OCI-M2 (cell line): ENCODE measurements around the gene CUEDC1.

Experiments
- DNase-seq: peaks from one replicate; lab custom pipeline; 2025; ENCODE audit not compliant: unreplicated experiment; lab: John Stamatoyannopoulos, UW

The CUEDC1 gene

DNA sequence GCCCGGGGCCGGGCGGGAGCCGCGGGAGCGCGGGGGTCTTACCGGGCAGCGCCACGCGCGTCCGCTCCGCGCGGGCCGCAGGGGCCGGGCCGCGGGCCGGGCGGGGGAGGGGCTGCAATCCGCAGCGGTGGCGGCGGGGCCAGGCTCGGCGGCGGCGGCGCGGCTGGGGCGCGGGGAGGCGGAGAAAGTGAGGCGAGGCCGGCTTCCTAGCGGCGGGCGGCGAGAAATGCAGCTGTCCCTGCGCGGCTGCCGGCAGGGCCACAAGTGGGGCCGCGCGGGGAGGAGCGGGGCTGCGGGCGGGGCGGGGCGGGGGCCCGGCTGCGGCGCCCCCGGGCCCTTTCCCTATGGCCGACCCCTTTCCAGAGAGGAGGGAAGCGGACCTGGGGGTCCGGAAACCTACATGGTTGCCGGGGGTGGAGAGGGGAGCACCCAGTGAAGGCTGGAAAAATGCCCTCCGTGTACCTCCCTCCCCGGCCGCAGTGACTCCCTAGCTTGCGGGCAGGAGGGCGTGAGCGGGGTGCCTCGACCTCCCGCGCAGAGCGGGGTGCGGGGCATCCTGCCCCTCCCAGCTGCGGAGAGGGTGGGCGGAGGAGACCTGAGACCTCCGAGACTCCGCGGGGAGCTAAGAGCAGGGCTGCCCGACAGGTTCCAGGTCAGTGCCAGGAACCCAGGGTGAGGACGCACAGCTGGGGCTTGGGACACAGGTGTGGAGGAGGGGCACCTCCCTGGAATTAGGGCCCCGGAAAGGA, at the start of gene CUEDC1:
TSS of gene CUEDC1 (minus strand) at position 230 of the 749 bp plus-strand sequence. CDS start 69,848 bp downstream, outside the sequence.
- no peak for DNase-seq

GRCh38 chr17:58004060-58004459, 48.8 kb upstream of the CUEDC1 start:
- no peak for DNase-seq

DNA sequence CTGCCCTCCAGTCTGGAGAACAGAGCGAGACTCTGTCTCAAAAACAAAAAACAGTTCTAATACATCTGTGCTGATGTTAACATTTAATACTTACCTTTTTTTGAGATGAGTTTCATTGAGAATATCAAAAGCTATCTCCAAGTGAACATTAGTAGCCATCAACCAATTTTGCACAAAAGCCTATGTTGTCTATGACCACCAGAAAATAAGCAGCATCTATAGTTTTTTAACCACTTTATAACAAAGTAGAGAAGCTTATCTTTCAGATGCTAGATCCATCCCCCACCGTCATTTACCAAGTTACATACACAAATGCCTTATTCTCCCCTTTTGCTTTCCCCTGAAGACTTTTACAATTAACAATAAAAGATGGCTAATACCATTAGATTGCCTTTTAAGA, 47.8 kb upstream of the CUEDC1 start:
- DNase-seq, result no peak

DNA sequence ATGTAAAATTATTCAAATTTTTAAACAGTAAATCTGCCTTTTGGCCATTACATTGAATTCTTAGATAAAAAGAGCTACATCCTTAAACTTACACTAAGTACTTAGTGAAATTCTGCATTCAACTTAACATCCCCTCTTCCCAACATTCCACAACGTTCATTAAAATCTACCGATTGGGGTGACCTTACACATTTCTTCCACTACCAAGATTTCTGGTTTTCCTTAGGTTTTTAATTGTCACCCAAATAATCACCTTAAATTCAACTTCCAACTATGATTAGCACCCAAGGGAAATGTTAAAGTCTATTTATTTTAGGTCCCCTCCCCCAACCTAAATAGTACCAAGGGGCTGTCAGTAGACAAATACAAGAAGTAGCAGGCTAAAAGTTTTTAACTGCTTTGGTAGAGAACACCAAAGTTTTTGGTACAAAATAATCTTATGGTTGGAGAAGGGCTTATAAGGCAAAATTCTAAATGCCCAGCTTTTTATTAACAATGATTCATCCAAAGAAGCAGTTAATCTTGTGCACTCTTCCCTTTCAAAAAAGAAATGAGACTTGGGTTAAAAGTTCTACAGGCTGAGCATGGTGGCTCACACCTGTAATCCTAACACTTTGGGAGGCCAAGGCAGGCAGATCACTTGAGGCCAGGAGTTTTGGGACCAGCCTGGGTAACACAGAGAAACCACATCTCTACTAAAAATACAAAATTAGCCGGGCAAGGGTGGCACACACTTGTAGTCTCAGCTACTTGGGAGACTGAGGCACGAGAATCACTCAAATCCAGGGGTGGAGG, 47.1 kb upstream of the CUEDC1 start:
- DNase-seq, result no peak

DNA sequence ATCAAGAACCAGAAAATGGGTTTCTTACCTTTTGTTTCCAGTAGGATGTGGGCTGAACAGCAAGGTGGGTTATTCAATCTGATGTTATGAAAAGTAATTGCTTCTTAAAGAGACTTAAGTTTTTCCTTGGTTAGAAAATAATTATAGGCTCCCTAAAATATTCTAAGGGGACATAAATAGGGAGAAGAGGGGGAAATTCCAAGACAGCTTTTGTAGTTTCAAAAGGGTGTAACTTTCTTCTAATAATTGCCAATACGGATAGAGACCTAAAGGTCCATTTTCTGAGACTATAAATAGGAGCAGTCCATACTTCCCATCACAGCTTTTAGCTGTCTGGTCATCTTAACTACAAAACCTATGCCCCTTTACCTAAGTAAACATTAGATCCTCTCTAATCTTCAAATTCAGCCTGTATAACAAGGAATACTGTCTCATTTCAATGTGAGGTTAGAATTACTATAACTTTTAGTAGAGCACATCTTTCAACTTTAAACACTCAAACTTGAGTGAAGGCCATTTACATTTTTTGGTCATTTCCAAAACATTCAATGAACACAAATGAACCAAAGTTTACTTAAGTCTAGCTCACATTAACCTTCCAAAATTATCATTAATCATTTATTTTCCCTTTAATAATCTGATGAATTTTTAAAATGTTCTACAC, 46.4 kb upstream of the CUEDC1 start:
- no peak for DNase-seq

GRCh38 chr17:57999496-58000017, 44.3 kb upstream of the CUEDC1 start:
- DNase-seq, result no peak

GRCh38 chr17:57999010-57999495, 43.8 kb upstream of the CUEDC1 start:
- DNase-seq, result no peak

- no peak for DNase-seq
These were observed 42.0 kb upstream of the CUEDC1 start for GRCh38 chr17:57997085-57997809.

- no peak for DNase-seq
These were observed 40.1 kb upstream of the CUEDC1 start for GRCh38 chr17:57995076-57995956.

- DNase-seq, result no peak
These were observed 39.2 kb upstream of the CUEDC1 start for GRCh38 chr17:57994436-57994835.

DNA sequence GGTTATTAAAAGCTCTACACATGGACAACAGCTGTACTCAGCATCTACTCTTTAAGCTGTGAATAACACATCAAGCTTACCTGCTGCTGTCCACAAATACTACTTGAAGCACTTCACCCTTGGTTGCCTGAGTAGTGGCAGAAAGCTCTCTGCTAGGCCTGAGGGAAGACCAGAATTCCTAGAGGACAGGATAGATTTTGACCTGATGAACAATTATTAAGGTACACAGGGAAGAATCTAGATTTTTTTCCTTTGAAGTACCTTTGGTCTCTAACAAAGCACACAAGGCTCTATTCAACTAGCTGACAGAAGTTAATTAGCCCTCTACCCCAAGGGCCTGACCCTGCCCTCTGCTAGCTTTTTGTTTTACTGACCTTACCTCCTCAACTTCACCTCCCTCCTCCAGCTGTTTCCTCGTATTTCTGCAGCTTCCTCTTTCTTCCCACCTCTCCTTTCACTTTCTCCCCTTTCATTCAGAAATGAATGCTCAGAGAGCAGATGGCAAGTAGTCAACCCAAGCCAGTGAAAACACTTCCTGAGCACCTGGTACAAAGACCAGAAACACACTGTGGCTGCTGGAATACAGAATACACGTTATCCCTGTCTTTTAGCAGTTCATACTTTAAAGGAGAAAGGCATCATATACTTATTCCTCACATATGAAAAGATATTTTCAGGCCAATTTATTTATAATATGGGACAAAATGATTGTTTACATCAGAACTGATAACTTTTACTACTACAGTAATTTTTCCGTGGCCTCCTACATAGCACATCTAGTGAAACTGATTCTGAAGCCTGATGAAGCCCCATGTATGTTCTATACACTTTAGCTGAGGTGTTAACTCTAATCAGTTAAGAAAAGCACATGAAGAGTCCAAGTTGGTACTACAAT, 38.5 kb upstream of the CUEDC1 start:
- no peak for DNase-seq

- no peak for DNase-seq
These were observed 36.3 kb upstream of the CUEDC1 start for GRCh38 chr17:57991537-57991936.

GRCh38 chr17:57990037-57990436, 34.8 kb upstream of the CUEDC1 start:
- no peak for DNase-seq

GRCh38 chr17:57988301-57989250, 33.4 kb upstream of the CUEDC1 start:
- no peak for DNase-seq

DNA sequence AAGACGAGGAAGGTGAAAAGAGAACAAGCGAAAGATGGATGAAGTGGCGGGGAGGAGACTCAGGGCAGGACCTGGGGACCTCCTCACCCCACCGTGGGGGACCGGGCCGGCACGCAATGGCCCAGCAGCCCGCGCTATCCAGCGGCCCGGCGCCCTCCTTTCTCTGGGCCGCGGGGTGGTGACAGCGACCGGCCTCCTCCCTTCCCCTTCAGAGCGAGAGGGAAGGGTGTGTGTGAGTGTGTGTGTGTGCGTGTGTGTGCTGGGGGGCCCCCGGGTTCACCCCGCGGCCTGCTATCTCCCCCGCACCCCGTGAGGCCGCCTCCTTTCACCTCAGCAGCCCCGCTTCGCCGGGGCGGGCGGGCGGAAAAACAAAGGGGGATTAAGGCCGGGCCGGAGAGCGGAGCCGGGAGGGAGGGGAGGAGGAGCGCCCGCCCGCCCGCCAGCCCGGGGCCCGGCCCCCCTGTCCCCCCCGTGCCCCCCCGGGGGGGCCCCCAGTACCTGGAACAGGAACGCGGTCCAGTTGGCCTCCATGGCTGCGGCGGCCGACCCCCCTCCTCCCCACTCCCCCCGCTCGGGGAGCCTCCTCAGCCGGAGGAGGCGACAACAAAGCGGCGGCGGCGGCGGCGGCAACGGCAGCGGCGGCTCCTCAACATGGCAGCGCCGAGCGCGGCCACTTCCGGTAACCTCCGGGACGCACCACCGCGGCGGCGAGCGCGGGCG, 32.5 kb upstream of the CUEDC1 start, which contains the start of gene VEZF1:
TSS of gene VEZF1 (minus strand) at position 674 of the 720 bp plus-strand sequence. CDS start at position 531, 143 bp downstream.
- DNase-seq, result no peak

DNA sequence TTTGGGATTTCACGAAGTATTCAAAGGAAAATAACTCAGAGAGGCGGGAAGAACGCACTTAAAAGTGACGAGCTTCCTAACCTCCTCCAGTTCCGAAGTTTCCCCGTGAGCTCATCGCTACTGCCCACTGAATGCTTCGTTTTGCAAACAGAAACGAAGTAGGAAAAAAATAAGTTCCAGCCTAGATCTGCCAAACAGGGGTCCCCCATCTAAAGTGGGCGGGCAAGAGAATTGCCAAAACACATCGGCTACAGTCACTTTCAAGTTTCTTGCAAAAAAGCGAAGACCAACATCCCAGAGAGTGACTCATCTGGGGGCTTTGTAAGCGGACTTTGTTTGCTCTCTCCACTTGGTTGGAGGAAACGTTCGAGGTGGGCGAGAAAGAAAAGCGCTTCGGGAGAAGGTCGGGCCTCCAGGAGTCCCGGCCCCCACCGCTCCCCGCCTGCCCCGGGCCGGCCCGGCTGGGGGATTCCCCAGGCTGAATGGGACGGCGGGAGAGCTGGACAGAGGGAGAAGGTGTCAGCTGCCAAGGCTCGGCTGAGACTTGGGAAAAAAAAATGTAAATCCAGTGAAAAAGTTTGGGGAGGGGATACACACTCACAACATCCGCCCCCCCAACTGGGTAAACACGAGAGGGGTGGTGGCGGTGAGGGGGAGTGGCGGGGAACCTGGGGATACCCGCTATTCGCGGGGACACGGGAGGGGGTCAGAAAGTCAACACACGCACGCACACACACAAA, 31.8 kb upstream of the CUEDC1 start:
- DNase-seq, result no peak
